WI38 (cell line): ENCODE results near the gene UFD1.

Source experiments
- H3K4me3 ChIP-seq: 2 replicates; pipeline ENCODE4 v1.5.1; 2011; ENCODE audit warnings: low read depth, mild to moderate bottlenecking, control low read depth, low read length
- CTCF ChIP-seq: IDR thresholded peaks from 2 replicates; pipeline ENCODE4 v1.5.1; 2012; ENCODE audit warnings: low read depth, mild to moderate bottlenecking, control low read depth, low read length

Gene UFD1

GRCh38 chr22:19476023-19476422, 3.0 kb downstream of the UFD1 start:
- TF ChIP-seq CTCF: no peak
- no peak overlapping the region for H3K4me3 ChIP-seq

- no peak for TF ChIP-seq CTCF
- H3K4me3 ChIP-seq: no peak overlapping the region
These were observed 5.4 kb downstream of the UFD1 start for GRCh38 chr22:19473578-19473977.

DNA sequence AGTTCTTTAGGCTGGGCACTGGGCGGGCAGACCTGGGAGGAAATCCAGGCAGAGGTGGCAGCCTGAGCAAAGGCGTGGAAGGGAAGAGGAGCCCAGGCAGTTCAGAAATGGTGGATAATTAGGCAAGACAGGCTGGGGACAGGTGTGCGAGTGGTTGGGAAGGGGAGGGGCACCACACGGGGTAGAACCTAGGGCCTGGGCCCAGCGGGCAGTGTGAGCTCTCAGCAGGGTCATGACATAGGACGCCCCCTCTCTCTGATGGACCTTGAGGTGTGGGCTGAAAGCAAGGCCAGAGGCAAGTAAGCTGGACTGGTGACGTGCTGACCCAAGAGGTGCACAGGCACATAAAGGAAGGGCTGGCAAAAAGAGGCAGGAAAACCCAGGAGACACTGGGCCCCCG, 6.8 kb downstream of the UFD1 start:
- H3K4me3 ChIP-seq: no peak overlapping the region
- no peak for TF ChIP-seq CTCF

DNA sequence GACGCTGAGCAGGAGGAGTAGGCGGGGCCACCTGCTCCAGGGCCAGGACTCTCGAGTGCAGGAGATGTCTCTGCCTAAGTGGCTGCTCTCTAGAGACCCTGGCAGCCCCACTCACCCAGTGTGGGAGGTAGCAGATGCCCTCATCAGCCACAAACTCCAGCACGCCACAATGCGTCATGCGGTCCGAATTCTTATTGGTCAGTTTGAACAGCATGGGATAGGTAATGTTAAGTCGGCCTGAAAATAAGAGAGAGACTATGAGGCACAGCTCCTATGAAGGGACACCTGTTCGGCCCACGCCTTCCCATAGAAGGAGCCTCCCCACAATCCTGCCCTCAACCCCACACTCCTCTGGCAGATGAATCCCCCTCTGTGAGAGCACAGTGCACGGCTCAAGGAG, 7.4 kb downstream of the UFD1 start:
- TF ChIP-seq CTCF: no peak
- no peak overlapping the region for H3K4me3 ChIP-seq

GRCh38 chr22:19470010-19470409, 9.0 kb downstream of the UFD1 start:
- no peak overlapping the region for H3K4me3 ChIP-seq
- no peak for TF ChIP-seq CTCF

- H3K4me3 ChIP-seq: no peak overlapping the region
- no peak for TF ChIP-seq CTCF
These were observed 9.6 kb downstream of the UFD1 start for GRCh38 chr22:19469421-19469820.

DNA sequence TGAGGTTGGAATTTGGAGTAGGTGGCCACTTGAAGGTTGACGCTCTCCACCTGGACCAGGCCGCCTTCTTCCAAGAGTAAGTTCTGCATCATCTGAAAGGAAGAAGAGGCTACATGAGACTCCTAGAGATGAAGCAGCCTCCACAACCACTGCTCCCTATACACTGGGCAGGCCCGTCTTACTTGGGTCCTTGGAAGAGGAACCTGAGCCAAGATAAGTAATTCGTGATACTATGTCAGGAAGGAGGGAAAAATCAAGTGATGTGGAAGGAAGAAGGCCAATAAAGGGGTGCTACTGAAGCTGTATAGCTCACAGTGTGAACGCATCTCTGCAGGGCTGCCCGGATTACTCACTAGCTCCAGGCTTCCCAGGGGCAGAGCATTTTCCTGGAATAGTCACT, 11.1 kb downstream of the UFD1 start:
- no peak overlapping the region for H3K4me3 ChIP-seq
- no peak for TF ChIP-seq CTCF
